Liver (tissue), 9 donors: Measurements from ENCODE around the gene MLH1. TPM values are rescaled to one million over a fixed set of nuclear protein-coding genes. Genes with fewer than 3 reads are reported as not detected.

ENCODE experiments used
- DNase-seq: peaks from one replicate; pipeline ENCODE4 v3.0.0-alpha.2; 2017; ENCODE audit warnings: low spot score
- H3K27ac ChIP-seq, 2 donors: one replicate each; pipeline ENCODE4 v1.7.0; 2013; ENCODE audit warnings: inconsistent platforms in 2 of 2, low read length in 2 of 2, control low read depth in 1 of 2, low read depth in 1 of 2, mild to moderate bottlenecking in 1 of 2
- H3K27me3 ChIP-seq, 4 donors: one replicate each; pipeline versions ENCODE4 v1.6.1 to v1.7.0; 2013; ENCODE audit warnings: low read length in 3 of 4, inconsistent platforms in 1 of 4, mild to moderate bottlenecking in 1 of 4, moderate library complexity in 1 of 4; ENCODE audit not compliant: control insufficient read depth in 4 of 4, insufficient read depth in 4 of 4
- H3K36me3 ChIP-seq, 4 donors: one replicate each; pipeline versions ENCODE4 v1.6.1 to v1.7.0; 2013; ENCODE audit warnings: low read length in 3 of 4, mild to moderate bottlenecking in 3 of 4, low read depth in 1 of 4, moderate library complexity in 1 of 4; ENCODE audit not compliant: control insufficient read depth in 4 of 4, insufficient read depth in 3 of 4
- H3K4me1 ChIP-seq, 4 donors: one replicate each; pipeline versions ENCODE4 v1.6.1 to v1.7.0; 2013; ENCODE audit warnings: low read length in 3 of 4, mild to moderate bottlenecking in 3 of 4, moderate library complexity in 1 of 4; ENCODE audit not compliant: control insufficient read depth in 4 of 4, insufficient read depth in 4 of 4
- H3K4me3 ChIP-seq, 3 donors: one replicate each; pipeline versions ENCODE4 v1.6.1 to v1.7.0; 2013; ENCODE audit warnings: low read length in 3 of 3, control low read depth in 1 of 3, low read depth in 1 of 3, mild to moderate bottlenecking in 1 of 3
- H3K9ac ChIP-seq, 2 donors: one replicate each; pipeline ENCODE4 v1.7.0; 2013; ENCODE audit warnings: low read length in 2 of 2, mild to moderate bottlenecking in 2 of 2, moderate library complexity in 2 of 2, control low read depth in 1 of 2, low read depth in 1 of 2
- H3K9me3 ChIP-seq, 4 donors: one replicate each; pipeline versions ENCODE4 v1.6.1 to v1.7.0; 2013; ENCODE audit warnings: low read length in 3 of 4; ENCODE audit not compliant: control insufficient read depth in 4 of 4
- ATF3 ChIP-seq: IDR thresholded peaks from 2 replicates; pipeline ENCODE4 v1.6.1; 2016; ENCODE audit warnings: antibody characterized with exemption
- CTCF ChIP-seq: fragments of 150-350 bp; IDR thresholded peaks from 2 replicates; pipeline ENCODE4 v1.5.1; 2017; ENCODE audit warnings: improper control_type of control experiment, low read depth, low read length; ENCODE audit not compliant: missing input control
- EGR1 ChIP-seq, 2 donors: IDR thresholded peaks; 2 replicates each; pipeline ENCODE4 v1.6.1; 2016 to 2018; ENCODE audit warnings: antibody characterized with exemption in 2 of 2, low read depth in 2 of 2
- FOXA1 ChIP-seq: IDR thresholded peaks from 2 replicates; pipeline ENCODE4 v1.6.1; 2016; ENCODE audit warnings: antibody characterized with exemption
- FOXA2 ChIP-seq: IDR thresholded peaks from 2 replicates; pipeline ENCODE4 v1.6.1; 2016; ENCODE audit warnings: antibody characterized with exemption
- GABPA ChIP-seq, 2 donors: IDR thresholded peaks in 1 of 2; conservative IDR thresholded peaks in 1 of 2; 2 replicates each; pipeline ENCODE4 v1.6.1; 2016; ENCODE audit warnings: antibody characterized with exemption in 2 of 2, mild to moderate bottlenecking in 1 of 2, moderate library complexity in 1 of 2
- HNF4A ChIP-seq, 2 donors: conservative IDR thresholded peaks; 2 replicates each; pipeline ENCODE4 v1.6.1; 2016; ENCODE audit warnings: antibody characterized with exemption in 2 of 2, mild to moderate bottlenecking in 2 of 2
- HNF4G ChIP-seq: IDR thresholded peaks from 2 replicates; pipeline ENCODE4 v1.6.1; 2016; ENCODE audit warnings: antibody characterized with exemption
- JUND ChIP-seq, 2 donors: IDR thresholded peaks; 2 replicates each; pipeline ENCODE4 v1.6.1; 2016; ENCODE audit warnings: antibody characterized with exemption in 2 of 2
- MAX ChIP-seq: IDR thresholded peaks from 2 replicates; pipeline ENCODE4 v1.6.1; 2016; ENCODE audit warnings: antibody characterized with exemption
- NR2F2 ChIP-seq: IDR thresholded peaks from 2 replicates; pipeline ENCODE4 v1.6.1; 2016; ENCODE audit warnings: antibody characterized with exemption
- RAD21 ChIP-seq, 2 donors: IDR thresholded peaks; 2 replicates each; pipeline ENCODE4 v1.6.1; 2016; ENCODE audit warnings: antibody characterized with exemption in 2 of 2, mild to moderate bottlenecking in 2 of 2
- REST ChIP-seq: IDR thresholded peaks from 2 replicates; pipeline ENCODE4 v1.6.1; 2016; ENCODE audit warnings: antibody characterized with exemption, mild to moderate bottlenecking
- RXRA ChIP-seq, 2 donors: IDR thresholded peaks; 2 replicates each; pipeline ENCODE4 v1.6.1; 2017 to 2018; ENCODE audit warnings: antibody characterized with exemption in 2 of 2, mild to moderate bottlenecking in 1 of 2
- SP1 ChIP-seq: IDR thresholded peaks from 2 replicates; pipeline ENCODE4 v1.6.1; 2018; ENCODE audit warnings: antibody characterized with exemption, mild to moderate bottlenecking
- TAF1 ChIP-seq: conservative IDR thresholded peaks from 2 replicates; pipeline ENCODE4 v1.6.1; 2016; ENCODE audit warnings: antibody characterized with exemption, mild to moderate bottlenecking
- YY1 ChIP-seq: IDR thresholded peaks from 2 replicates; pipeline ENCODE4 v1.6.1; 2016; ENCODE audit warnings: antibody characterized with exemption, mild to moderate bottlenecking
- ZBTB33 ChIP-seq: IDR thresholded peaks from 2 replicates; pipeline ENCODE4 v1.6.1; 2016; ENCODE audit warnings: antibody characterized with exemption
- WGBS: extraction: QIAGEN DNeasy Blood & Tissue Kit; methylation state at CpG from one replicate; pipeline ENCODE4 v1.1.7; 2013; 5-methylcytosine and 5-hydroxymethylcytosine counted together
- polyA plus RNA-seq, 2 donors: library from polyadenylated mRNA; stranded (reverse) in 1 of 2; unstranded in 1 of 2; fragments of 200-250 nt in 1 of 2; fragments of >200 nt in 1 of 2; fragmentation: Nextera tagmentation in 1 of 2; extraction: Ambion mirVana in 1 of 2; gene quantifications; one replicate each; pipeline versions ENCODE4 v1.2.1 to v1.2.3, GENCODE V29; 2013 to 2015
- total RNA-seq, 2 donors: library from RNA; depleted of rRNA; stranded (reverse); fragments of >200 nt; gene quantifications; one replicate each; pipeline ENCODE4 v1.2.3, GENCODE V29; 2014
- donor health status: healthy.
- donor health status: healthy.
- donor health status: healthy.
- donor health status: healthy.
- donor health status: healthy.

The MLH1 gene
- total and polyA plus RNA-seq, 4 donors = 9.4 to 34.2 (median 22.5) TPM

- Histone ChIP-seq H3K27ac (no peak overlapping the region), H3K4me3 (no peak overlapping the region), H3K36me3 (peaks cover 0 to 21% (median 20%) of the 10 kb centered on the region in 4 donors), H3K9me3 (peaks cover 0 to 6% (median under 1%) of the 10 kb centered on the region in 4 donors), H3K9ac (no peak overlapping the region), H3K27me3 (no peaks in the 10 kb centered on the region), H3K4me1 (peaks cover 0 to 1% (median 0%) of the 10 kb centered on the region in 4 donors)
- 100% methylated on average over 1 of the region's 1 CpG for WGBS
- DNase-seq = no peak
- TF ChIP-seq GABPA (IDR thresholded peaks at IDR 0.05 in 1 of 2, conservative IDR thresholded peaks at IDR 0.05 in 1 of 2) (no peak), REST (no peak), ATF3 (no peak), ZBTB33 (no peak), YY1 (no peak), JUND (IDR thresholded peaks at IDR 0.05) (no peak), EGR1 (IDR thresholded peaks at IDR 0.05; ENCODE audit: low read depth in 2 of 2) (no peak), MAX (no peak), SP1 (no peak), HNF4A (conservative IDR thresholded peaks at IDR 0.05) (no peak), HNF4G (no peak), CTCF (no peak), FOXA1 (no peak), NR2F2 (no peak), TAF1 (no peak), RXRA (IDR thresholded peaks at IDR 0.05) (no peak), FOXA2 (no peak), RAD21 (IDR thresholded peaks at IDR 0.05) (no peak)
These were observed 46.0 kb downstream of the MLH1 start for GRCh38 chr3:37039161-37039846.
